Stimulated activated CD4-positive, alpha-beta T cell treated with anti-CD3 and anti-CD28 coated beads, Interleukin-2, amount 100 ng/mL, for 48 hours (primary cell): ENCODE data around the gene DIP2A.
"Not testable (repeated sequence)": the region's sequence is repeated elsewhere in the genome, so short reads cannot be mapped to it uniquely, and the experiment has no call there.

Source experiments
- DNase-seq, 2 donors: peaks; one replicate each; pipeline ENCODE4 v3.0.0-alpha.2; 2020

DIP2A gene

GRCh38 chr21:46425041-46425440 is 33.6 kb upstream of the DIP2A start:
- DNase-seq: no peak

- DNase-seq: peak in 1 of 2 donors; percentile 3
Measured at GRCh38 chr21:46425571-46425970, 33.1 kb upstream of the DIP2A start.

- DNase-seq: no peak
Measured at GRCh38 chr21:46426313-46427046, 32.2 kb upstream of the DIP2A start.

- DNase-seq: no peak
Measured at GRCh38 chr21:46427516-46427915, 31.2 kb upstream of the DIP2A start.

- no peak for DNase-seq
Measured at GRCh38 chr21:46428286-46428685, 30.4 kb upstream of the DIP2A start.

GRCh38 chr21:46428987-46429710 is 29.5 kb upstream of the DIP2A start:
- no peak for DNase-seq

GRCh38 chr21:46429754-46430681 is 28.7 kb upstream of the DIP2A start:
- no peak for DNase-seq

- DNase-seq: no peak
Measured at GRCh38 chr21:46431448-46431847, 27.2 kb upstream of the DIP2A start.

GRCh38 chr21:46431884-46432488 is 26.7 kb upstream of the DIP2A start:
- DNase-seq: no peak

- not testable (repeated sequence) for DNase-seq
Measured at GRCh38 chr21:46433116-46433515, 25.6 kb upstream of the DIP2A start.

GRCh38 chr21:46434322-46434958 is 24.3 kb upstream of the DIP2A start:
- DNase-seq: no peak

- no peak for DNase-seq
Measured at GRCh38 chr21:46435786-46436227, 22.9 kb upstream of the DIP2A start.

GRCh38 chr21:46436621-46437020 is 22.1 kb upstream of the DIP2A start:
- no peak for DNase-seq

GRCh38 chr21:46437096-46437498 is 21.6 kb upstream of the DIP2A start:
- no peak for DNase-seq

GRCh38 chr21:46437511-46437910 is 21.2 kb upstream of the DIP2A start:
- no peak for DNase-seq

- DNase-seq: no peak
Measured at GRCh38 chr21:46438241-46438640, 20.4 kb upstream of the DIP2A start.

GRCh38 chr21:46439906-46440305 is 18.8 kb upstream of the DIP2A start:
- no peak for DNase-seq

- DNase-seq: no peak
Measured at GRCh38 chr21:46441331-46441730, 17.4 kb upstream of the DIP2A start.

- DNase-seq: no peak
Measured at GRCh38 chr21:46441961-46442498, 16.7 kb upstream of the DIP2A start.

- no peak for DNase-seq
Measured at GRCh38 chr21:46442938-46443337, 15.8 kb upstream of the DIP2A start.

- no peak for DNase-seq
Measured at GRCh38 chr21:46443910-46444309, 14.8 kb upstream of the DIP2A start.

- no peak for DNase-seq
Measured at GRCh38 chr21:46448108-46448507, 10.6 kb upstream of the DIP2A start.
